NB4 (cell line): Measurements from ENCODE around the gene PRAF2.

Experiments used
- DNase-seq: peaks from one replicate; pipeline ENCODE4 v3.0.0; 2010; ENCODE audit warnings: low read depth
- H3K4me3 ChIP-seq: one replicate; pipeline ENCODE4 v1.5.1; 2011; ENCODE audit warnings: mild to moderate bottlenecking, low read depth, low read length, moderate library complexity
- MYC ChIP-seq: IDR thresholded peaks from 2 replicates; pipeline ENCODE4 v1.6.1; 2011; ENCODE audit warnings: low read depth, low read length
- POLR2A ChIP-seq: IDR thresholded peaks from 2 replicates; pipeline ENCODE4 v1.6.1; 2011; ENCODE audit warnings: mild to moderate bottlenecking; ENCODE audit not compliant: insufficient read length; ENCODE audit errors: extremely low read depth
- TF ChIP-seq, protein P1 (sequence below): IDR thresholded peaks from one replicate; pipeline ENCODE4 v1.5.1; 2012; ENCODE audit warnings: low read depth, low read length
- TF ChIP-seq, protein P2 (sequence below): IDR thresholded peaks from 2 replicates; pipeline ENCODE4 v1.6.1; 2011; ENCODE audit warnings: low read depth, low read length

PRAF2 gene

DNA sequence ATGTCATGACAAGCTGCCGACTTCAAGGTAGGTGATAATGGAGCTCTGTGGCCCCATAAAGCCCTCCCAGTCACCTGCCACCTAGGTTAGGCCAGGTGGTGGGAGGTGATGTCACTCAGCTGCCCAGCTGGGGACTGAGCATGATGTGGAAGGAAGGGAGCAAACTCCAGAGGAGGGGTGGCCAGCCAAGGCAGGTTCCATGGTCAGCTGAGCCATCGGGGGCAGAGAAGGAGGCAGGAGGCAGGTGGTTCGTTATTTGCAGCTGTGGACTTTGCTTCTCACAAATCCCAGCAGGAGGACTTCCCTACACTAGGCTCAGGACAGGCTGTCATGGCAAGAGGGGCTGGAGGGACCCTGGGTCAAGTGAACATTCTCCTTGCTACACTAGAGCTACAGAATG is 12.9 kb downstream of the PRAF2 start:
- TF ChIP-seq POLR2A (no peak), MYC (no peak)
- TF ChIP-seq, protein P1, sequence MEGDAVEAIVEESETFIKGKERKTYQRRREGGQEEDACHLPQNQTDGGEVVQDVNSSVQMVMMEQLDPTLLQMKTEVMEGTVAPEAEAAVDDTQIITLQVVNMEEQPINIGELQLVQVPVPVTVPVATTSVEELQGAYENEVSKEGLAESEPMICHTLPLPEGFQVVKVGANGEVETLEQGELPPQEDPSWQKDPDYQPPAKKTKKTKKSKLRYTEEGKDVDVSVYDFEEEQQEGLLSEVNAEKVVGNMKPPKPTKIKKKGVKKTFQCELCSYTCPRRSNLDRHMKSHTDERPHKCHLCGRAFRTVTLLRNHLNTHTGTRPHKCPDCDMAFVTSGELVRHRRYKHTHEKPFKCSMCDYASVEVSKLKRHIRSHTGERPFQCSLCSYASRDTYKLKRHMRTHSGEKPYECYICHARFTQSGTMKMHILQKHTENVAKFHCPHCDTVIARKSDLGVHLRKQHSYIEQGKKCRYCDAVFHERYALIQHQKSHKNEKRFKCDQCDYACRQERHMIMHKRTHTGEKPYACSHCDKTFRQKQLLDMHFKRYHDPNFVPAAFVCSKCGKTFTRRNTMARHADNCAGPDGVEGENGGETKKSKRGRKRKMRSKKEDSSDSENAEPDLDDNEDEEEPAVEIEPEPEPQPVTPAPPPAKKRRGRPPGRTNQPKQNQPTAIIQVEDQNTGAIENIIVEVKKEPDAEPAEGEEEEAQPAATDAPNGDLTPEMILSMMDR: no peak
- TF ChIP-seq, protein P2, sequence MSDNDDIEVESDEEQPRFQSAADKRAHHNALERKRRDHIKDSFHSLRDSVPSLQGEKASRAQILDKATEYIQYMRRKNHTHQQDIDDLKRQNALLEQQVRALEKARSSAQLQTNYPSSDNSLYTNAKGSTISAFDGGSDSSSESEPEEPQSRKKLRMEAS: no peak
- H3K4me3 ChIP-seq: no peak overlapping the region
- no peak for DNase-seq

DNA sequence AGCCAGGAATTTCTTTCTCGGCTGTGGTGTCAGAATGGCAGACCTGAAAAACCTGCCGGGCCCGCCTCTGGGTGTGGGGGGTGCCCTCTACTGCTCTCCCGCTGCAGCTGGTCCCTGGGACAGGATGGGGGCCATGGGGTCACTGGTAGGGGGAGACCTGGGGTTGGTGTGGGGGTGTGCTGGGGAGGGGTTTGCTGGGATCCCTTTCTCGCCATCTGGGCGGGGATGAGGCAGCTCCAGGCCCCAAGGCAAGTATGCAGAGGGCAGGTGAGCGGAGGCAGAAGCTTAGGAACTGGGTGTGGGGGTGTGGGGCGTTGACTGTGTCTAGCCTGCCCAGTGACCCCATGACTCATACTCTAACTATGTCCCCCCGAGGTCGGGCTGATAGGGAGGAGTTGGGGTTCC is 14.1 kb downstream of the PRAF2 start:
- no peak for DNase-seq
- TF ChIP-seq MYC: no peak
- TF ChIP-seq, protein P2: no peak
- TF ChIP-seq, protein P1: no peak
- no peak for TF ChIP-seq POLR2A
- H3K4me3 ChIP-seq: no peak overlapping the region

DNA sequence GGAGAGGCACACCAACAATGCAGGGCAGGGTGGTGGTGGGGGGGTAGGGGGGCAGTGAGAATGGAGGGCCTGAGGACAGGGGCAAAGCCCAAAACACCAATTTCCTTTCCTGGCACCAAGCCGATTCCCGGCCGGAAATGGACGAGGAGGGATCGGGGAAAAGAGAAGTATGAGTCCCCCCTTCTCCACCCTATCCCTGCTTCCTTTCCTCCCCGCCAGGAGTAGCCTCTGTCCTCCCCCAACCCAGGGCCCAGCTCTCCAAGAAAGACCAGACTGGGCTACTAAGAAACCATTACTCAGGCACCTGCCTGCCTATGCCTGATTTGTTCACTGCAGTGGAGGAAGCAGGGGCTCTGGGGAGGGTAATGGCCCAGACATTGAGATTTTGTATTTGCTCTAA is 14.6 kb downstream of the PRAF2 start:
- DNase-seq: no peak
- TF ChIP-seq, protein P2: no peak
- TF ChIP-seq MYC (no peak), POLR2A (no peak)
- TF ChIP-seq, protein P1: no peak
- no peak overlapping the region for H3K4me3 ChIP-seq

DNA sequence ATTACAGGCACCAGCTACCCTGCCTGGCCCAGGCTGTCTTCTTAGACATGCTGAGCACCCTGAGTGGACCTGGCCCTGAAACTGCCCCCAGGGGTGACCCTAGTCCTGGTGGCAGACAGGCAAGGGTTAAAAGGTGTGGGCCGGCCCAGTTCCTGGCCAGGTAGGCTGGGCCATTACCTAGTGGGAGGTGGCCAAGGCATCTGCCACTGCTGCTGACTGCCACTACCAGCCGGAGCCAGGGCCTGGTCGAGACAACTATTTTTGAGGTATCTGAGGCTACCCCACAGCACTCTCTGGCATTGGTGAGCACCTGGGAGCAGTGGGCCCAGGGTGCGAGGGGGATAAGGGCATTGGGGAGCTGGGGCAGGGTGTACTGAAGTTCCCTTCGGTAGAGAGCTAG is 15.0 kb downstream of the PRAF2 start, which contains the start of gene CCDC120:
Gene CCDC120 (plus strand): TSS at position 206 of the 400 bp plus-strand sequence. CDS start 3,043 bp downstream, outside the sequence.
- TF ChIP-seq POLR2A (no peak), MYC (no peak)
- TF ChIP-seq, protein P1: no peak
- TF ChIP-seq, protein P2: no peak
- H3K4me3 ChIP-seq: no peak within 1 kb of the TSS
- no peak for DNase-seq

DNA sequence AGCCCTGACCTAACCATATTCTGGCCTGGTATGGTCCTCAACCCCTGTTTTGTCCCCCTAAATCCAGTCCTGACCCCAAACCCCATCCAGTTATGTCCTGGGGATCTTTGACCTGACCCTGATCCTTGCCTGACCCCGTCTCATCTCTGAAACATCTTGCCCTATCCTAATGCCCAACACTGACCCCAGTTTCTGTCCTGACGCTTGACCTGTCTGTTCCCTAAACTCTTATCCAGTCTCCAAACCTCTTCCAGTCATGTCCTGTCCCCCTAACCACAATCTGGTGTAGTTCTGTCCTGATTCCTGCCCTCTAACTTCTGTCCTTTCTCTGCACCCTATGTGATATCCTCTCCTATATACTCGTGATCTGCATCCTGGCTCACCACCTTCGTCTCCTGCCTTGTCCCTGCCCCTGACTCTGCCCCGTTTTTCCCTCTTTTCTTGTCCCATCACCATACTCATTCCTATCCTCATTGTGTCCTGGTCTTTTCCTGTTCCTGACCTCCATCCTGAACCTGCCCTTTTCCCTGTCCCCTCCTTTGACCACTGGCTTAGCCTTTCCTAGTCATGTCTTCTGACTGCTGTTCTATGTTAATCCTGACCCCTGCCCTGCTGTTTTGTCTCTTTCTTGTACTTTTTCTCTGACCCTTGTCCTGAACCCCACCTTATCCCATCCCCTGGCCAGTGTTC is 19.6 kb downstream of the PRAF2 start:
- no peak overlapping the region for H3K4me3 ChIP-seq
- no peak for DNase-seq
- TF ChIP-seq, protein P1: no peak
- TF ChIP-seq, protein P2: no peak
- TF ChIP-seq POLR2A: no peak
- TF ChIP-seq MYC: no peak
